Stimulated activated CD4-positive, alpha-beta T cell treated with anti-CD3 and anti-CD28 coated beads, Interleukin-1b, Interleukin-23, amount 100 ng/mL, for 4 hours (primary cell): ENCODE measurements around the gene EIF2B2.

Experiments
- DNase-seq, 2 donors: peaks; one replicate each; pipeline ENCODE4 v3.0.0-alpha.2; 2020; ENCODE audit warnings: low read depth in 2 of 2

Gene EIF2B2

GRCh38 chr14:74974364-74975058 is 28.2 kb upstream of the EIF2B2 start:
- DNase-seq = no peak

- no peak for DNase-seq
These were observed 27.5 kb upstream of the EIF2B2 start for GRCh38 chr14:74975059-74975810.

GRCh38 chr14:74976264-74977113 is 26.2 kb upstream of the EIF2B2 start:
- DNase-seq = no peak

GRCh38 chr14:74977164-74977900 is 25.4 kb upstream of the EIF2B2 start:
- no peak for DNase-seq

- DNase-seq = no peak
These were observed 24.8 kb upstream of the EIF2B2 start for GRCh38 chr14:74977901-74978385.

- no peak for DNase-seq
These were observed 24.2 kb upstream of the EIF2B2 start for GRCh38 chr14:74978416-74978947.

- DNase-seq = no peak
These were observed 23.7 kb upstream of the EIF2B2 start for GRCh38 chr14:74979029-74979428.

GRCh38 chr14:74979442-74980397 is 23.0 kb upstream of the EIF2B2 start:
- no peak for DNase-seq

GRCh38 chr14:74980398-74980730 is 22.4 kb upstream of the EIF2B2 start:
- no peak for DNase-seq

GRCh38 chr14:74980731-74981461 is 21.8 kb upstream of the EIF2B2 start:
- DNase-seq = no peak

GRCh38 chr14:74981462-74981782 is 21.3 kb upstream of the EIF2B2 start:
- DNase-seq = no peak

- DNase-seq = no peak
These were observed 20.9 kb upstream of the EIF2B2 start for GRCh38 chr14:74981833-74982232.

- no peak for DNase-seq
These were observed 20.1 kb upstream of the EIF2B2 start for GRCh38 chr14:74982661-74983060.

- no peak for DNase-seq
These were observed 19.4 kb upstream of the EIF2B2 start for GRCh38 chr14:74983343-74983742.

- no peak for DNase-seq
These were observed 18.3 kb upstream of the EIF2B2 start for GRCh38 chr14:74984236-74985027.

GRCh38 chr14:74985028-74985310 is 17.8 kb upstream of the EIF2B2 start:
- DNase-seq = no peak

- no peak for DNase-seq
These were observed 16.9 kb upstream of the EIF2B2 start for GRCh38 chr14:74985806-74986205.

GRCh38 chr14:74988131-74988530 is 14.6 kb upstream of the EIF2B2 start:
- no peak for DNase-seq

GRCh38 chr14:74988993-74989392 is 13.7 kb upstream of the EIF2B2 start:
- no peak for DNase-seq
